NCI-H1930 (cell line): ENCODE data around the gene RSPH1.

Source experiments
- DNase-seq, 2 experiments: peaks; one replicate each; lab custom pipeline; 2025; lab: John Stamatoyannopoulos, UW

Gene RSPH1

GRCh38 chr21:42426876-42427480, 69.0 kb downstream of the RSPH1 start:
- DNase-seq = no peak

DNA sequence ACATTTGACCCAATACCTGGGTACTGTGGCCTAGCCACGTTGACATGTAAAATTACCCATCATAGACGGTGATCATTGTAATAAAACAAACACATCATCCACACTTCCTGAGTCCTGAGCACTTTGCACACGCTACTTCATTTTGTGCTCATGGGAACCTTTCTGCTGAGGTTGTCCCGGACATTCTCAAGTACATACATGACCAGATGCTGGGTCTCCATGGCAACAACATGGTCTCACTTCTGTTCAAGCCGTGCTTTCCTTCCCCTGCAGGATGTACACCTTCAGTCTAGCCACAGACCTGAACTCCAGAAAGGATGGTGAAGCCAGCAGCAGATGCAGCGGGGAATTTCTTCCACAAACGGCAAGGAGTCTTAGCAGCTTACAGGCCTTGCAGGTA, 69.6 kb downstream of the RSPH1 start:
- DNase-seq = no peak

DNA sequence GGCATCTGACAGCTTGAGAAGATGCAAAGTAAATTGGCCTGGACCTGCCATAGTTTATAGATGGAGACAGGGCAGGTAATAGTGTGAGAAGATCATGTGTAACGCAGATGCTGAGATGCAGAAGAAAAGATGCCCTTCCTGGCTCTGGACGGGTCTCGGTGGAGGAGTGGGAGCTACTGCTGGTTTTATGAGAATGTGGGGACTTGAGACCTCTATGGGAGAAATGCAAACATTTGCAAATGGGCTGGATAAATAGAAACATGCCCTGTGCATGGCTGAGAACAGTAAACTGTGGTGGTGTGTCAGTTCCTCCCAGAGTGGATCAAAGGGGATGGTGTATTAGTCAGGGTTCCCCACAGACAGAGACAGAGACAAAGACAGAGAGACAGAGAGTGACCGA, 70.4 kb downstream of the RSPH1 start:
- no peak for DNase-seq

DNA sequence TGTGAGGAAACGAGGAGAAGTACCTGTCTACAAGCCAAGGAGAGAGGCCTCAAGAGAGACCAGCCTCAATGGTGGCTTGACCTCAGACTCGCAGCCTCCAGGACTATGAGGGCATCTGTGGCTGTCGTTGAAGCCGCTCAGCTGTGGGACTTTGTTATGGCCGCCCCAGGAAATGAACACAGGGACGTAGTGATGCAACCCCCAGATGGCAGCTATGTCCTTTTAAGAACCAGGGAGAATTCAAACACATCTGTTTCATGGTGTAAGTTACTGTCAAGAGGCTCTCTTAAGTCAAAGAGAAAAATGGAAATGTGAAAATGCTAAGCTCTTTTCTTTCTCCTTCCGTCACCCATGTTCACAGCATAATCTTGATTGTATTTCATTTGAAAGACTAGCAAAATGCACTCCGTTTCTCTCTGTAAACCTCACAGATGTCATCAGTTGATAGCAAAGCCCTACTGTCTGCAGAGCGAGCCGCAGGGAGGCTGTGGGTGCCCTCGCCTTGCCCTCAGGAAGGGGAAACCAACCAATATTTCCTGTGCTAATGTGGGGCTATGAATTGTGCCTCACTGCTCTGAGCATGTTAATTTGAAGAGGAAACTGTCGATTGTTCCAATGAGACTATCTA, 71.0 kb downstream of the RSPH1 start:
- DNase-seq = no peak

- DNase-seq = no peak
Observed at GRCh38 chr21:42423685-42424084, 72.3 kb downstream of the RSPH1 start.

GRCh38 chr21:42423197-42423675, 72.8 kb downstream of the RSPH1 start:
- DNase-seq = no peak
